ENCODE results near the gene HMX1.

HMX1 gene

GRCh38 chr4:8917321-8917811 lies 45.7 kb upstream of the HMX1 start:
- Mint-ChIP-seq H3K9me3 (no peaks in the 10 kb centered on the region), H3K4me1 (no peaks in the 10 kb centered on the region), H3K27me3 (ENCODE audit: low read depth, poor library complexity) (peaks cover 69% of the 10 kb centered on the region), H3K27ac (no peak overlapping the region), H3K36me3 (ENCODE audit: low read depth) (no peaks in the 10 kb centered on the region), H3K4me3 (no peak overlapping the region)
- no peak for TF ChIP-seq CTCF (IDR thresholded peaks at IDR 0.05)
- DNase-seq: no peak

GRCh38 chr4:8916906-8917305 lies 45.3 kb upstream of the HMX1 start:
- Mint-ChIP-seq H3K4me3 (no peak overlapping the region), H3K9me3 (no peaks in the 10 kb centered on the region), H3K4me1 (no peaks in the 10 kb centered on the region), H3K36me3 (ENCODE audit: low read depth) (no peaks in the 10 kb centered on the region), H3K27ac (no peak overlapping the region), H3K27me3 (ENCODE audit: low read depth, poor library complexity) (peaks cover 71% of the 10 kb centered on the region)
- DNase-seq: no peak
- TF ChIP-seq CTCF (IDR thresholded peaks at IDR 0.05): no peak

GRCh38 chr4:8916351-8916885 lies 44.8 kb upstream of the HMX1 start:
- Mint-ChIP-seq H3K4me1 (no peaks in the 10 kb centered on the region), H3K27me3 (ENCODE audit: low read depth, poor library complexity) (peaks cover 69% of the 10 kb centered on the region), H3K9me3 (no peaks in the 10 kb centered on the region), H3K4me3 (no peak overlapping the region), H3K36me3 (ENCODE audit: low read depth) (no peaks in the 10 kb centered on the region), H3K27ac (no peak overlapping the region)
- no peak for TF ChIP-seq CTCF (IDR thresholded peaks at IDR 0.05)
- DNase-seq: no peak

GRCh38 chr4:8915201-8916200 lies 43.9 kb upstream of the HMX1 start:
- H3K4me1 Mint-ChIP-seq: no peaks in the 10 kb centered on the region
- H3K27me3 Mint-ChIP-seq (ENCODE audit: low read depth, poor library complexity): peaks cover 67% of the 10 kb centered on the region
- no peak overlapping the region for H3K27ac Mint-ChIP-seq
- no peak overlapping the region for H3K4me3 Mint-ChIP-seq
- H3K36me3 Mint-ChIP-seq (ENCODE audit: low read depth): no peaks in the 10 kb centered on the region
- H3K9me3 Mint-ChIP-seq: no peaks in the 10 kb centered on the region
- no peak for TF ChIP-seq CTCF (IDR thresholded peaks at IDR 0.05)
- no peak for DNase-seq

- DNase-seq: no peak
- no peak overlapping the region for H3K4me3 Mint-ChIP-seq
- no peak for TF ChIP-seq CTCF (IDR thresholded peaks at IDR 0.05)
These were observed 43.0 kb upstream of the HMX1 start for GRCh38 chr4:8914461-8915171.

More at GRCh38 chr4:8914461-8915171, 43.0 kb upstream of the HMX1 start:
- Mint-ChIP-seq H3K27me3 (ENCODE audit: low read depth, poor library complexity) (peaks cover 69% of the 10 kb centered on the region), H3K36me3 (ENCODE audit: low read depth) (no peaks in the 10 kb centered on the region), H3K27ac (no peak overlapping the region), H3K4me1 (peaks cover 3% of the 10 kb centered on the region), H3K9me3 (no peaks in the 10 kb centered on the region)
